ENCODE measurements around the gene GOLGA6A. TPM values are rescaled to one million over a fixed set of nuclear protein-coding genes. Genes with fewer than 3 reads are reported as not detected.
"Not testable (repeated sequence)": the region's sequence is repeated elsewhere in the genome, so short reads cannot be mapped to it uniquely, and the experiment has no call there.

The GOLGA6A gene
- total and polyA plus RNA-seq, 9 of the 15 experiments (the other 6 are each of a cell fraction or from before 2014, with no cell fraction given) = not detected

DNA sequence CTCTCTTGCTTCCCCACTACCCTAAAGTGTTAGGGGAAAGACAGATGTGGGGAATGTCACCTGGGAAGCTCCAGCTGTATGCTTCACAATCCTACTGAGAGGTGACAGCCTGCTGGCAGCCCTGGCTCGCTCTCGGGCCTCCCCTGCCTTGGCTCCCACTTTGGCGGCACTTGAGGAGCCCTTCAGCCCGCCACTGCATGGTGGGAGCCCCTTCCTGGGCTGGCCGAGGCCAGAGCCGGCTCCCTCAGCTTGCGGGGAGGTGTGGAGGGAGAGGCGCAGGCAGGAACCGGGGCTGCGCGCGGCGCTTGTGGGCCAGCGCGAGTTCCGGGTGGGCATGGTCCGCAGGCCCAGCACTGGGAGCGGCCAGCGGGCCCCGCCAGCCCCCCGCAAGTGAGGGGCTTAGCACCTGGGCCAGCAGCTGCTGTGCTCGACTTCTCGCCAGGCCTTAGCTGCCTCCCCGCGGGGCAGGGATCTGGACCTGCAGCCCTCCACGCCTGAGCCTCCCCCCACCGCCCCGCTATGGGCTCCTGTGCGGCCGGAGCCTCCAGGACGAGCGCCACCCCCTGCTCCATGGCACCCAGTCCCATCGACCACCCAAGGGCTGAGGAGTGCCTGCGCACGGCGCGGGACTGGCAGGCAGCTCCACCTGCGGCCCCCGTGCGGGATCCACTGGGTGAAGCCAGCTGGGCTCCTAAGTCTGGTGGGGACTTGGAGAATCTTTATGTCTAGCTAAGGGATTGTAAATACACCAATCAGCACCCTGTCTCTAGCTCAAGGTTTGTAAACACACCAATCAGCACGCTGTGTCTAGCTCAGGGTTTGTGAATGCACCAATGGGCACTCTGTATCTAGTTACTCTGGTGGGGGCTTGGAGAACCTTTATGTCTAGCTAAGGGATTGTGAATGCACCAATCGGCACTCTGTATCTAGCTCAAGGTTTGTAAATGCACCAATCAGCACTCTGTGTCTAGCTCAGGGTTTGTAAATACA is 29.8 kb downstream of the GOLGA6A start:
- not testable (repeated sequence) for H3K27me3 ChIP-seq (ENCODE audit: control insufficient read depth in 2 of 2, insufficient read depth in 2 of 2, low read length in 2 of 2); H3K9ac ChIP-seq (ENCODE audit: insufficient read depth in 1 of 2, low read depth in 2 of 2, low read length in 2 of 2); H3K9me3 ChIP-seq (replicated peaks; ENCODE audit: control insufficient read depth, insufficient read depth, low read depth, low read length); H2AFZ ChIP-seq (ENCODE audit: low read depth, low read length); H3K36me3 ChIP-seq (ENCODE audit: control insufficient read depth, insufficient read depth, low read length); ATAC-seq; FAIRE-seq; H3K4me2 ChIP-seq (ENCODE audit: insufficient read depth, low read length); BruUV-seq (replicated peaks); H3K9me1 ChIP-seq (ENCODE audit: control insufficient read depth, insufficient read depth, low read length); H3K4me1 ChIP-seq (replicated peaks in 1 of 2; ENCODE audit: control insufficient read depth in 2 of 2, insufficient read depth in 2 of 2, low read length in 2 of 2); H3K27ac ChIP-seq (ENCODE audit: extremely low read depth, low read depth, low read length); H3K79me2 ChIP-seq (ENCODE audit: control insufficient read depth, insufficient read depth, low read length); H3K4me3 ChIP-seq; DNase-seq (ENCODE audit: extremely low read depth in 1 of 4, low spot score in 3 of 4)
- 52% methylated on average over 20 of the region's 42 CpGs for WGBS (ENCODE audit: insufficient coverage, low coverage, missing lambda C conversion rate)
- ChIA-PET POLR2A (interaction anchor here (0.6 to 1.3 kb wide), 2 partner anchors 16 to 40 kb away, joined by 3 to 6 read pairs; no protein-coding TSS in a partner anchor), CTCF (ENCODE audit: low intra/inter-chr PET ratio) (interaction anchor here (2.1 kb wide), 1 partner anchor 269 kb away, joined by 17 read pairs; no protein-coding TSS in a partner anchor)
- in situ Hi-C loops (cut with MboI) = loop anchor here (10.0 to 25.0 kb wide), 2 partner anchors 72 to 1390 kb away; partner anchors contain the start of gene GOLGA6B
- peaks cover 10% of the 10 kb centered on the region; the same call in 1 of the 2 replicates for H4K20me1 ChIP-seq (replicated peaks; ENCODE audit: control insufficient read depth, insufficient read depth, low read length)
- TF ChIP-seq ASH1L (IDR thresholded peaks at IDR 0.05; ENCODE audit: borderline replicate concordance, low read depth, partially characterized antibody) = peak; percentile 32
- intact Hi-C loops (cut with micrococcal nuclease) = loop anchor here (5.0 kb wide), 2 partner anchors 80 to 270 kb away; no protein-coding TSS in a partner anchor

Data from K562 (cell line).